Glutamatergic neuron (in vitro differentiated cells): ENCODE results near the gene IRX4. TPM values are rescaled to one million over a fixed set of nuclear protein-coding genes. Genes with fewer than 3 reads are reported as not detected.

Experiments
- DNase-seq: peaks from one replicate; pipeline ENCODE4 v3.0.0; 2022
- H3K27ac Mint-ChIP-seq: one replicate; pipeline ENCODE4 v1.8.0; 2020; ENCODE audit warnings: mild to moderate bottlenecking, mixed read lengths, inconsistent platforms; ENCODE audit not compliant: unreplicated experiment
- H3K27me3 Mint-ChIP-seq: one replicate; pipeline ENCODE4 v1.8.0; 2020; ENCODE audit warnings: mild to moderate bottlenecking, moderate library complexity, mixed read lengths, inconsistent platforms; ENCODE audit not compliant: unreplicated experiment
- H3K36me3 Mint-ChIP-seq: one replicate; pipeline ENCODE4 v1.8.0; 2020; ENCODE audit warnings: mild to moderate bottlenecking, mixed read lengths, inconsistent platforms; ENCODE audit not compliant: unreplicated experiment
- H3K4me1 Mint-ChIP-seq: one replicate; pipeline ENCODE4 v1.8.0; 2020; ENCODE audit warnings: mild to moderate bottlenecking, low read depth, mixed read lengths, inconsistent platforms; ENCODE audit not compliant: unreplicated experiment
- H3K4me3 Mint-ChIP-seq: one replicate; pipeline ENCODE4 v1.8.0; 2020; ENCODE audit warnings: mild to moderate bottlenecking, mixed read lengths, inconsistent platforms; ENCODE audit not compliant: unreplicated experiment
- H3K9me3 Mint-ChIP-seq: one replicate; pipeline ENCODE4 v1.8.0; 2020; ENCODE audit warnings: mild to moderate bottlenecking, moderate library complexity, mixed read lengths, inconsistent platforms; ENCODE audit not compliant: unreplicated experiment
- CTCF ChIP-seq: fragments of 200-600 bp; sonication (generic); IDR thresholded peaks from one replicate; pipeline ENCODE4 v1.5.0; 2021; ENCODE audit not compliant: partially characterized antibody, unreplicated experiment
- total RNA-seq: library from RNA; stranded (reverse); fragmentation: NEBNext Ultra II Directional; extraction: Animal tissue kit (Norgen Biotek cat#: 25700); gene quantifications from one replicate; pipeline ENCODE4 v1.2.1, GENCODE V29; 2021; ENCODE audit not compliant: unreplicated experiment

IRX4 gene
- total RNA-seq, 1 donor from 2014 or later, result 0.20 TPM

- H3K4me3 Mint-ChIP-seq, result no peak overlapping the region
- TF ChIP-seq CTCF, result no peak
- H3K27me3 Mint-ChIP-seq, result peaks cover 11% of the 10 kb centered on the region
- H3K9me3 Mint-ChIP-seq, result peaks cover 4% of the 10 kb centered on the region
- no peak for DNase-seq
- peaks cover 4% of the 10 kb centered on the region for H3K36me3 Mint-ChIP-seq
- no peak overlapping the region for H3K27ac Mint-ChIP-seq
- peaks cover 4% of the 10 kb centered on the region for H3K4me1 Mint-ChIP-seq
These were observed 35.1 kb downstream of the IRX4 start for GRCh38 chr5:1847611-1848010.

- H3K4me1 Mint-ChIP-seq, result peaks cover 4% of the 10 kb centered on the region
- TF ChIP-seq CTCF, result no peak
These were observed 35.7 kb downstream of the IRX4 start for GRCh38 chr5:1847056-1847455.

GRCh38 chr5:1846583-1846982 is 36.1 kb downstream of the IRX4 start:
- Mint-ChIP-seq H3K9me3 (peaks cover 4% of the 10 kb centered on the region), H3K4me3 (no peak overlapping the region), H3K27me3 (peaks cover 11% of the 10 kb centered on the region), H3K27ac (no peak overlapping the region), H3K4me1 (peaks cover under 1% of the 10 kb centered on the region), H3K36me3 (peaks cover 4% of the 10 kb centered on the region)
- TF ChIP-seq CTCF, result no peak
- DNase-seq, result no peak

More at GRCh38 chr5:1847056-1847455, 35.7 kb downstream of the IRX4 start:
- H3K36me3 Mint-ChIP-seq, result peaks cover 4% of the 10 kb centered on the region
- no peak for DNase-seq
- H3K27ac Mint-ChIP-seq, result no peak overlapping the region
- H3K9me3 Mint-ChIP-seq, result peaks cover 4% of the 10 kb centered on the region
- peaks cover 11% of the 10 kb centered on the region for H3K27me3 Mint-ChIP-seq
- H3K4me3 Mint-ChIP-seq, result no peak overlapping the region

- Mint-ChIP-seq H3K9me3 (peaks cover 4% of the 10 kb centered on the region), H3K4me1 (peaks cover 1% of the 10 kb centered on the region)
These were observed 37.0 kb downstream of the IRX4 start for GRCh38 chr5:1845696-1846095.

More at GRCh38 chr5:1845696-1846095, 37.0 kb downstream of the IRX4 start:
- H3K27me3 Mint-ChIP-seq, result peaks cover 9% of the 10 kb centered on the region
- no peak overlapping the region for H3K4me3 Mint-ChIP-seq
- TF ChIP-seq CTCF, result no peak
- DNase-seq, result no peak
- peaks cover 4% of the 10 kb centered on the region for H3K36me3 Mint-ChIP-seq
- H3K27ac Mint-ChIP-seq, result no peak overlapping the region
